T-cell (primary cell): ENCODE measurements around the gene CORO7. TPM values are rescaled to one million over a fixed set of nuclear protein-coding genes. Genes with fewer than 3 reads are reported as not detected.
A peak's percentile ranks its signal among the peaks of the same experiment; 100 is the strongest.

Experiments used
- ATAC-seq, 4 experiments: fragments of 200-7000 bp in 3 of 4; fragments of 150-1000 bp in 1 of 4; cut with Tn5 transposase; replicated peaks in 1 of 4; 1 replicate in 3 of 4; 2 replicates in 1 of 4; pipeline ENCODE4 v1.10.0; 2021; ENCODE audit warnings: moderate library complexity in 3 of 4, mild to moderate bottlenecking in 2 of 4, moderate number of reproducible peaks in 1 of 4
- CTCF ChIA-PET, 2 donors: fragments of 300-600 bp; sonication (Branson Sonifier 250); formaldehyde crosslinking; loops; one replicate each; lab custom pipeline; 2022; ENCODE audit warnings: antibody characterized with exemption in 2 of 2; lab: Charles Lee
- POLR2A ChIA-PET, 2 donors: fragments of 300-600 bp; sonication (Branson Sonifier 250); formaldehyde crosslinking; loops; one replicate each; lab custom pipeline; 2022; ENCODE audit warnings: antibody characterized with exemption in 2 of 2; lab: Charles Lee
- DNase-seq, 35 experiments: peaks; one replicate each; pipeline versions ENCODE4 v3.0.0 to v3.0.0-alpha.2; 2013 to 2023
- H3K27ac ChIP-seq: one replicate; pipeline ENCODE4 v1.5.1; 2013; ENCODE audit warnings: low read length
- H3K27me3 ChIP-seq, 2 experiments: replicated peaks in 1 of 2; 1 replicate in 1 of 2; 2 replicates in 1 of 2; pipeline versions ENCODE4 v1.6.1 to v1.7.0; 2013; ENCODE audit warnings: low read length in 1 of 2, mixed read lengths in 1 of 2; ENCODE audit not compliant: control insufficient read depth in 2 of 2, insufficient read depth in 2 of 2; ENCODE audit errors: extremely low read depth in 1 of 2
- H3K36me3 ChIP-seq, 2 donors: 1 replicate in 1 of 2; 2 replicates in 1 of 2; pipeline versions ENCODE4 v1.6.1 to v1.7.0; 2013; ENCODE audit warnings: low read length in 1 of 2; ENCODE audit not compliant: control insufficient read depth in 2 of 2, insufficient read depth in 1 of 2; ENCODE audit errors: extremely low read depth in 1 of 2
- H3K4me1 ChIP-seq, 2 experiments: 1 replicate in 1 of 2; 2 replicates in 1 of 2; pipeline versions ENCODE4 v1.6.1 to v1.7.0; 2013; ENCODE audit warnings: low read length in 2 of 2, mixed read lengths in 1 of 2; ENCODE audit not compliant: insufficient read depth in 2 of 2, control insufficient read depth in 1 of 2; ENCODE audit errors: extremely low read depth in 1 of 2
- H3K4me3 ChIP-seq, 2 donors: 1 replicate in 1 of 2; 2 replicates in 1 of 2; pipeline versions ENCODE4 v1.5.1 to v1.7.0; 2013; ENCODE audit warnings: mild to moderate bottlenecking in 2 of 2, low read length in 1 of 2, moderate library complexity in 1 of 2; ENCODE audit not compliant: control insufficient read depth in 1 of 2; ENCODE audit errors: extremely low read depth in 1 of 2
- H3K9me3 ChIP-seq: 2 replicates; pipeline ENCODE4 v1.7.0; 2013
- H3K27ac Mint-ChIP-seq, 2 donors: one replicate each; pipeline ENCODE4 v1.8.0; 2020 to 2021; ENCODE audit warnings: mild to moderate bottlenecking in 2 of 2, mixed read lengths in 2 of 2
- H3K27me3 Mint-ChIP-seq, 2 donors: one replicate each; pipeline ENCODE4 v1.8.0; 2021 to 2022; ENCODE audit warnings: mixed read lengths in 2 of 2
- H3K36me3 Mint-ChIP-seq: one replicate; pipeline ENCODE4 v1.8.0; 2021; ENCODE audit warnings: mixed read lengths
- H3K4me1 Mint-ChIP-seq, 3 donors: one replicate each; pipeline ENCODE4 v1.8.0; 2020 to 2022; ENCODE audit warnings: mixed read lengths in 3 of 3, mild to moderate bottlenecking in 1 of 3
- H3K4me3 Mint-ChIP-seq, 3 donors: one replicate each; pipeline ENCODE4 v1.8.0; 2020 to 2022; ENCODE audit warnings: mild to moderate bottlenecking in 3 of 3, mixed read lengths in 3 of 3, moderate library complexity in 3 of 3
- H3K9me3 Mint-ChIP-seq, 3 donors: one replicate each; pipeline ENCODE4 v1.8.0; 2020 to 2022; ENCODE audit warnings: mixed read lengths in 3 of 3
- WGBS: methylation state at CpG from one replicate; pipeline ENCODE4 v1.1.5; 2013; ENCODE audit warnings: missing lambda C conversion rate; ENCODE audit not compliant: insufficient coverage; 5-methylcytosine and 5-hydroxymethylcytosine counted together
- total RNA-seq, 35 experiments: library from RNA in 6 of 35; stranded (reverse) in 6 of 35; fragments of 120-200 nt in 1 of 35; gene quantifications; one replicate each; pipeline versions ENCODE4 v1.2.1 to v1.2.4 and lab custom pipeline; 2013 to 2026

The CORO7 gene
- total RNA-seq (100 to 1,000 TPM; 213 to 675 (median 230) TPM), total RNA-seq (lab: John Stamatoyannopoulos, UW) (11.9 to 144 (median 38.2) reads per million in 29 experiments)
- total RNA-seq (2013): 138 TPM

DNA sequence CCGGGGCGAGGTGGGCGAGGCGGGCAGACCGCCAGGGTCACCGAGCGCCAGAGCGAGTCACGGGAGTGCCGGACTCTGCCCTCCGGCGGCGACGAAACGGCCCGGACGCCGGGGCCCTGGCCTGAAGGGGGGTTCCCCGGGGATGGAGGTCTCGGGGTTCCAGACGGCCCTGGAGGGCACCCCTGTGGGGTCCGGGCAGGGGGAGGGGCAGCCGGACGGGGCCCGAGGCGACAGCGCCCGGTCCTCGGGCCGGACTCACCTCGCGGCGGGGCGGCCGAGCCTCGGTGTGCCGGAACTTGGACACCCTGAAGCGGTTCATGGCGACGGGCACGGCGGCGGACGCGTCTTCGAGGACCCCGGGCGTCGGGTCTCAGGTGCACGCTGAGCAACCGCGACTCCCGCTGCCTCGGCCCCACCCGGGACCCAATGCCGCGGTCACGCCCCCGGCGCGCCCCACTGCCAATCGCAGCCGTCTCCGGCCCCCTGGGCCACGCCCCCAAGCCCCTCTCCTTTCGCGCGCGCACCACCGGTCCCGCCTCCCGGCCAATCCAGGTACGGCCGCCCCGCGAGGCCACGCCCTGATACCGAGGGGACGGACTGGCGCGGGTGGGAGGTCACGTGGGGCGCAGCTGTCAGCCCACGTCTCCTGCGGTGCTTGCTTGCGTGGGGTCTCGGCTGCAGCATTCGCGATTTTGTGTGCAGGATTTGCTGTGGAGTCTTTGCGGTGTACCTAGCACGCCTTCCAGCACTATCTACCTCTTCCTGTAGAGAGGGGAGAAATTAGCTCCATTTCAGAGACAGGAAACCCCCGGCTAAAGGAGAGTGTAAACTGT is at the start of gene CORO7:
TSS of gene CORO7 (minus strand) at position 397 of the 833 bp plus-strand sequence. CDS start at position 319, 78 bp downstream.
- H3K36me3 Mint-ChIP-seq: peaks cover 5% of the 10 kb centered on the region

DNA sequence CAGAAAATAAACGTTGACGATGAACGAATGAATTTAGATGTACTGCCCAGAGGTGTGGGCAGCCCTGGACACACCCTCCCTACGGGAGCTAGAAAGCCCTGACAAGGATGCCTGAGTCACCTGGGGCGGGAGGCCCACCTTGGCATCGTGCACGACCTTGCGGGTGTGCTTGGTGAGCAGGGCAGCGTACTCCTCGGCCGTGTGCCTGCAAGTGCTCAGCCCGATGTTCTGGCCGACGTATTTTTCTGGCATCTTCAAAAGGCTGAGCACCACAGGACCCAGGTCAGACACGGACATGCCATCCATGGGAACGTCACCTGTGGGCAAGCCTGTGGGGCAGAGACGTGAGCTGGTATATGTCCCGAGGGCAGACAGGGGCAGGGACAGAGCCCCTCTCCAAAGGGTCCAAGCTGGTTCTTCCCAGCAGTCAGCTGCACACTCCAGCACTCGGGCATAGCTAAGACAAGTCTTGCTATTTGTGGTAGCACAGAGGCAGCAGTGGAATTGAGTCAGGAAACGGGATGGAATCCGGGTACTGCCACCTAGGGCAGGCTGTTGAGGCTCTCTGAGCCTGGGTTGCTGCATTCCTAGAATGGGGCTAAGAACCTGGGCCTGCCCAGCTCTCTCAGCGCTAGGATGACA is 47.2 kb upstream of the CORO7 start:
- CTCF ChIA-PET: no interaction called here
- H3K27me3 ChIP-seq: no peaks in the 10 kb centered on the region
- POLR2A ChIA-PET: no interaction called here
- H3K4me1 ChIP-seq: peaks cover 3 to 61% of the 10 kb centered on the region in 2 experiments
- Mint-ChIP-seq H3K27me3 (no peaks in the 10 kb centered on the region), H3K4me3 (no peak overlapping the region), H3K9me3 (no peaks in the 10 kb centered on the region), H3K27ac (no peak overlapping the region), H3K36me3 (peaks cover 22% of the 10 kb centered on the region), H3K4me1 (peaks cover 29 to 40% (median 35%) of the 10 kb centered on the region in 3 donors)
- H3K9me3 ChIP-seq: no peaks in the 10 kb centered on the region
- no peak overlapping the region for H3K4me3 ChIP-seq
- peaks cover 18 to 48% of the 10 kb centered on the region in 2 donors for H3K36me3 ChIP-seq
- WGBS: 94% methylated on average over 22 of the region's 22 CpGs
- ATAC-seq (no peak), DNase-seq (no peak)
- H3K27ac ChIP-seq: no peak overlapping the region

More for the DNA sequence above, at the start of gene CORO7:
- Histone ChIP-seq H3K27ac (peak within 1 kb of the TSS; percentile 95), H3K9me3 (no peaks in the 10 kb centered on the region), H3K4me1 (peaks cover 6 to 48% of the 10 kb centered on the region in 2 experiments), H3K36me3 (peaks cover 4 to 20% of the 10 kb centered on the region in 2 donors), H3K4me3 (peak within 1 kb of the TSS; percentile 66 to 68), H3K27me3 (no peaks in the 10 kb centered on the region)
- H3K4me3 Mint-ChIP-seq: peak within 1 kb of the TSS; percentile 91 to 93 (median 92)
- DNase-seq (peak; percentile 97 to 100 (median 99)), ATAC-seq (peak; percentile 78 to 91 (median 79))
- ChIA-PET POLR2A (interaction anchor here (0.5 to 1.7 kb wide), 8 partner anchors 10 to 453 kb away, joined by 3 to 9 read pairs (median 4); no protein-coding TSS in a partner anchor), CTCF (interaction anchor here in 1 of 2 donors (0.7 to 2.1 kb wide), 4 partner anchors 13 to 120 kb away, joined by 3 to 10 read pairs (median 6); no protein-coding TSS in a partner anchor)
- H3K27me3 Mint-ChIP-seq: no peaks in the 10 kb centered on the region
- 0% methylated on average over 81 of the region's 92 CpGs for WGBS
- H3K4me1 Mint-ChIP-seq: peaks cover 31 to 39% (median 32%) of the 10 kb centered on the region in 3 donors
- peak within 1 kb of the TSS; percentile 94 for H3K27ac Mint-ChIP-seq
- no peaks in the 10 kb centered on the region for H3K9me3 Mint-ChIP-seq

DNA sequence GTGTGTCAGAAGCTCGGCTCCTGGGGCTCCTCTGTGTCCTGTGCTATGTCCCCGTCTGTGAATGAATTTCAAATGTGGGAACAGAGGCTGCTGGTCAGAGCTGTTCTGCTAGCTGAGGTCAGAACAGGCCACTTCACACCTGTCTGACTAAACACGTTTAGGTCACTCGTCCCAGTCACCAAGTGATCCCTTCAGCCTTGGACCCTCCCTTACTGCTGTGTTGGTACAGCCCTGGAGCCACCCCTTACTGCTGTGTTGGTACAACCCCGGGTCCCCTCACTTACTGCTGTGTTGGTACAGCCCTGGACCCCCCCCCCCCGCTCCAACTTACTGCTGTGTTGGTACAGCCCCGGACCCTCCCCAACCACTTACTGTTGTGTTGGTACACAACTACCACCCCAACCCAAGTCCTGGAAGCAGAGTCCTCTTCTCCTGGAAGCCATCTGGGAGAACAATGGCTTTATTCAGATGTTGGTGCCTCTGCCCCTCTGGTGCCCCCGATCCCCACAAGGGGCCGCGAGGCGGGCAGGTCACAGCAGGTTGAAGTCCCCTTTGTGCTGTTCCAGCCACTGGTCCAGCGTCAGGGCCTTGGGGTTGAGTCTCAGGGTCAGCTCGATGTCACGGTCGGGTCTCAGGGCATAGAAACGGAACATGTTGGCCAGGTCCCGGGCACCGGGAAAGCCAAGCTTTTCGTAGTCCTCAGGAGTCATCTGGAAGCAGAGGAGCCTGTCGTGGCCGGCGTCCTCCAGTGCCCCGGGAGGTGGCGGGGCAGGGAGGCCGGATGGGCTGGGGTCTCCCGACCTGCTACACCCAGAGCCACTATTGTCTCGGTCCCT is 45.1 kb upstream of the CORO7 start:
- Histone ChIP-seq H3K27me3 (no peaks in the 10 kb centered on the region), H3K4me1 (peaks cover 3 to 46% of the 10 kb centered on the region in 2 experiments), H3K36me3 (peaks cover 14 to 44% of the 10 kb centered on the region in 2 donors), H3K27ac (no peak overlapping the region), H3K9me3 (no peaks in the 10 kb centered on the region), H3K4me3 (no peak overlapping the region)
- no peaks in the 10 kb centered on the region for H3K27me3 Mint-ChIP-seq
- DNase-seq (no peak), ATAC-seq (no peak)
- H3K4me3 Mint-ChIP-seq: no peak overlapping the region
- peak overlapping the region; percentile 34 to 72 for H3K27ac Mint-ChIP-seq
- POLR2A ChIA-PET: no interaction called here
- H3K9me3 Mint-ChIP-seq: no peaks in the 10 kb centered on the region
- WGBS: 94% methylated on average over 24 of the region's 27 CpGs
- peaks cover 20% of the 10 kb centered on the region for H3K36me3 Mint-ChIP-seq
- CTCF ChIA-PET: no interaction called here
- H3K4me1 Mint-ChIP-seq: peaks cover 24 to 35% (median 30%) of the 10 kb centered on the region in 3 donors

DNA sequence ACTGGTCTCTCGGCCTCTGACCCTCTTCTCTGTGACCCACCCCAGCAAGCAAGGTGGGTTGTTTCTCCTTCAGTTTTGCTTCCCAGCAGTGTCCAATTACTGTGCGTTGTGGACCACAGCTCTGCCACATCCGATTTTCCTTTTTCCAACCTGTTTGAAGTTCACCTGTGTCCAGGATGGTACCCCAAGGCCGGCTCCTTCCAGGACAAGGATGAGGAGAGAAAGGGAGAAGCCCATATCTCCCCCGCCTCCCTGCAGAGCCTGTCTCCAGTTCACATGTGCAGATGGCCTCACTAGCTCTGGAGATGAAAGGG is 44.5 kb upstream of the CORO7 start:
- 83% methylated on average over 1 of the region's 5 CpGs for WGBS
- CTCF ChIA-PET: interaction anchor here in 1 of 2 donors (0.7 kb wide), 1 partner anchor 28 kb away, joined by 7 read pairs; no protein-coding TSS in a partner anchor
- DNase-seq (no peak), ATAC-seq (no peak)
- Histone ChIP-seq H3K27me3 (no peaks in the 10 kb centered on the region), H3K4me1 (peaks cover 0 to 40% of the 10 kb centered on the region in 2 experiments), H3K9me3 (no peaks in the 10 kb centered on the region), H3K27ac (no peak overlapping the region), H3K4me3 (no peak overlapping the region), H3K36me3 (peaks cover 12 to 49% of the 10 kb centered on the region in 2 donors)
- POLR2A ChIA-PET: interaction anchor here in 1 of 2 donors (0.6 kb wide), 1 partner anchor 63 kb away, joined by 10 read pairs; no protein-coding TSS in a partner anchor
- no peaks in the 10 kb centered on the region for H3K9me3 Mint-ChIP-seq
- H3K4me3 Mint-ChIP-seq: no peak overlapping the region
- peaks cover 17% of the 10 kb centered on the region for H3K36me3 Mint-ChIP-seq
- peak overlapping the region; percentile 34 to 72 for H3K27ac Mint-ChIP-seq
- H3K4me1 Mint-ChIP-seq: peaks cover 19 to 30% (median 25%) of the 10 kb centered on the region in 3 donors
- H3K27me3 Mint-ChIP-seq: no peaks in the 10 kb centered on the region

DNA sequence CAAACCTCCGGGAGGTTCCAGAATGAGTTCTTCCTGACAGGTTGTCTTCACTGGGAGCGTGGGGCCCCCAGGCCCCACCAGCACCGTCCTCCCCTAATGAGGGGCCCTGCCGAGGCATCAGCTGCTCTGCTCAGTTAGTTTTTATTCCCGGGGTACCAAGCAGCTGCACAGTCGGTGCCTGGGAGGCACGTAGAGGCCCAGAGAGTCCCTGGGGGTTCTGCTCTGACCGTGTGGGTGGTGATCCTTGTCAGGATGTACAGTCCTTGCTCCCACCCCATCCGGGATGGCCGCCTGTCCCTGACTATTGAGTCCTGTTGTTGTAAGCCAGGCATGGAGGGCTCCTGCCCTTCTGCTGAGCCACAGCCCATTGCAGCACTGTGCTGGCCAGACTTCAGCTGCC is 39.6 kb upstream of the CORO7 start:
- Histone ChIP-seq H3K36me3 (peaks cover 22 to 56% of the 10 kb centered on the region in 2 donors), H3K9me3 (no peaks in the 10 kb centered on the region), H3K27ac (no peak overlapping the region), H3K27me3 (no peaks in the 10 kb centered on the region), H3K4me3 (no peak overlapping the region), H3K4me1 (peaks cover 0 to 17% of the 10 kb centered on the region in 2 experiments)
- 83% methylated on average over 10 of the region's 10 CpGs for WGBS
- DNase-seq (no peak), ATAC-seq (no peak)
- H3K4me1 Mint-ChIP-seq: peaks cover 13 to 18% (median 14%) of the 10 kb centered on the region in 3 donors
- peak overlapping the region in 1 of 2 donors; percentile 55 for H3K27ac Mint-ChIP-seq
- ChIA-PET CTCF (no interaction called here), POLR2A (no interaction called here)
- peaks cover 21% of the 10 kb centered on the region for H3K36me3 Mint-ChIP-seq
- no peaks in the 10 kb centered on the region for H3K9me3 Mint-ChIP-seq
- no peaks in the 10 kb centered on the region for H3K27me3 Mint-ChIP-seq
- no peak overlapping the region for H3K4me3 Mint-ChIP-seq
